OCI-LY7 (cell line): Measurements from ENCODE around the gene STARD3.

ENCODE experiments used
- CTCF ChIP-seq: fragments of 200-600 bp; sonication (generic); conservative IDR thresholded peaks from 2 replicates; pipeline ENCODE4 v1.5.1; 2014; ENCODE audit warnings: mild to moderate bottlenecking, antibody characterized with exemption, low read length, moderate library complexity, mixed read lengths
- EZH2phosphoT487 ChIP-seq: fragments of 200-600 bp; sonication (generic); IDR thresholded peaks from 2 replicates; pipeline ENCODE4 v1.6.1; 2018; ENCODE audit warnings: low read depth, borderline replicate concordance, mild to moderate bottlenecking, mixed run types, antibody characterized with exemption, low read length, moderate library complexity, mixed read lengths

DNA sequence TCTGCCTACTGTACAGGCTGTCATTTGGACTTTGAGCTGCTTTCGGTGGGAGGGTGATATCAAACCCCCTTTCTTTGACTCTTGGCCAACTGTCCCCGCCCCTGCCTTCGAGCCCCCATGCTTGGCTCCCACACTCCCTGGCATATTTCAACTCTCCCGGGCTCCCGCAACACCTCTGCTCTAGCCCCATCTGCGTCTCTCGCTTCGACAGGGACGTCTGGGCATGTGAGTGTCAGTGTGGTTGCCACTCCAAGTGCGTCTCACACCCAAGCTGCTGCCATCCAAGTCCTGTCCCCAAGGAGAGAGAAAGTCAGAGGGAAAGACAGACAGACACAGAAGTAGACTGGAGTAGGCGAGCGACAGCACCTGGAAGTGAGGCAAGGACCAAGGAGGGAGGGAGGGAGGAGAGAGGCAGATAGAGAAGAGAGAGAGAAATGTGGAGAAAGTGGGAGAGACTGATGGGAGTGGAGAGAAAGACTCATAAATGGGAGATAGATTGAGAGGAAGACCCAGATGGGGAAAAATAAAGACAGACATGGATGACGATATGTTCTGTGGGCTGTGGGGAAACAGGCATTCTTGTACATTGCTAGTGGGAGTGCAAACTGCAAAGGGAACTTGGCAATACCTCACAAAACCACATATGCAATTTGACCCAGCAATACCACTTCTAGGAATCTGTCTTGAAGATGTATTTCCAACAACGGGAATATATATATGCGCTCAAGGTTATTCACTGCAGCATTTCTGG is 11.8 kb downstream of the STARD3 start:
- no peak for TF ChIP-seq CTCF
- TF ChIP-seq EZH2phosphoT487 = no peak
